ENCODE results near the gene TMEM47. TPM values are rescaled to one million over a fixed set of nuclear protein-coding genes. Genes with fewer than 3 reads are reported as not detected.

TMEM47 gene
- total and polyA plus RNA-seq, 2 donors (not counting 1 experiment from before 2014, with no cell fraction given) = 128 to 240 TPM

- Histone ChIP-seq H4K20me1 (ENCODE audit: control insufficient read depth, extremely low read depth, insufficient read depth, low read length) (no peaks in the 10 kb centered on the region), H3K79me2 (ENCODE audit: control insufficient read depth, insufficient read depth, low read length) (peaks cover 76% of the 10 kb centered on the region), H3K9me3 (ENCODE audit: control insufficient read depth, insufficient read depth, low read depth, low read length) (no peaks in the 10 kb centered on the region), H3K36me3 (ENCODE audit: control insufficient read depth, insufficient read depth, low read length) (no peaks in the 10 kb centered on the region), H3K9ac (ENCODE audit: insufficient read depth, low read length) (no peak overlapping the region), H2AFZ (ENCODE audit: low read length) (no peak overlapping the region), H3K27ac (ENCODE audit: insufficient read depth, low read length) (peak overlapping the region; percentile 2), H3K27me3 (ENCODE audit: control insufficient read depth, insufficient read depth, low read length) (no peaks in the 10 kb centered on the region), H3K4me1 (ENCODE audit: control insufficient read depth, extremely low read depth, insufficient read depth, low read length) (peaks cover 4% of the 10 kb centered on the region), H3K4me2 (ENCODE audit: extremely low read depth, insufficient read depth, low read length) (peak overlapping the region; percentile 77), H3K4me3 (replicated peaks in 1 of 4; ENCODE audit: control extremely low read depth in 1 of 4, insufficient read depth in 1 of 4, low read depth in 3 of 4, low read length in 4 of 4) (peak overlapping the region; percentile 46 to 91 (median 72))
- TF ChIP-seq CTCF (conservative IDR thresholded peaks at IDR 0.05 in 1 of 2, IDR thresholded peaks at IDR 0.05 in 1 of 2; ENCODE audit: low read depth in 1 of 2, low read length in 2 of 2) = no peak
- TF ChIP-seq EZH2 (IDR thresholded peaks at IDR 0.05; ENCODE audit: low read length, missing control alignments) = no peak
- DNase-seq (ENCODE audit: low read depth in 2 of 2) = peak; percentile 29 to 44
Measured at GRCh38 chrX:34653811-34654210, 3.3 kb downstream of the TMEM47 start.

- no peaks in the 10 kb centered on the region for H3K9me3 ChIP-seq (ENCODE audit: control insufficient read depth, insufficient read depth, low read depth, low read length)
- no peak for DNase-seq (ENCODE audit: low read depth in 2 of 2)
- no peaks in the 10 kb centered on the region for H4K20me1 ChIP-seq (ENCODE audit: control insufficient read depth, extremely low read depth, insufficient read depth, low read length)
- H3K4me1 ChIP-seq (ENCODE audit: control insufficient read depth, extremely low read depth, insufficient read depth, low read length) = no peaks in the 10 kb centered on the region
- H3K4me3 ChIP-seq (replicated peaks in 1 of 4; ENCODE audit: control extremely low read depth in 1 of 4, insufficient read depth in 1 of 4, low read depth in 3 of 4, low read length in 4 of 4) = no peak overlapping the region
- H3K27me3 ChIP-seq (ENCODE audit: control insufficient read depth, insufficient read depth, low read length) = no peaks in the 10 kb centered on the region
- H3K27ac ChIP-seq (ENCODE audit: insufficient read depth, low read length) = no peak overlapping the region
- H2AFZ ChIP-seq (ENCODE audit: low read length) = no peak overlapping the region
- TF ChIP-seq CTCF (conservative IDR thresholded peaks at IDR 0.05 in 1 of 2, IDR thresholded peaks at IDR 0.05 in 1 of 2; ENCODE audit: low read depth in 1 of 2, low read length in 2 of 2) (no peak), EZH2 (IDR thresholded peaks at IDR 0.05; ENCODE audit: low read length, missing control alignments) (no peak)
- H3K4me2 ChIP-seq (ENCODE audit: extremely low read depth, insufficient read depth, low read length) = no peak overlapping the region
- no peak overlapping the region for H3K9ac ChIP-seq (ENCODE audit: insufficient read depth, low read length)
- no peaks in the 10 kb centered on the region for H3K36me3 ChIP-seq (ENCODE audit: control insufficient read depth, insufficient read depth, low read length)
- peaks cover 58% of the 10 kb centered on the region for H3K79me2 ChIP-seq (ENCODE audit: control insufficient read depth, insufficient read depth, low read length)
Measured at GRCh38 chrX:34642849-34643248, 14.2 kb downstream of the TMEM47 start.

DNA sequence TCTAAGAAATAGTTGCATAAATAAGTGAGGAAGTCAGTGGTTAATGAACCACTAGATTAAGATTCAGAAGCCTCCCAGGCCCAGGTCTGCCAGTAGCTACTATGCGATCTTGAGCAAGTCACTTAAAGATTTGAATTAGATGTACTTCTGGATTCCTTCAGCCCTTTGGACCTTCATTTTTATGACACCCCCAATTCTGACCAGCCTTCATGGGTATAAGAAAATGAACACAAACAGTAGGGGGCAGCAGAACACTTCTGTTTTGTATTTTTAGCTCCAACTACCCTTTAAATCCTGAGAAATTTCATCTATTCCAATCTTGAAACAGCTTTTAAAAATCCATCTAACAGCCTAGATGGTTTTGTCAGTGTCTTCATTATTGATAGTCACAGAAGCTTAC, 19.0 kb downstream of the TMEM47 start:
- Histone ChIP-seq H3K9ac (ENCODE audit: insufficient read depth, low read length) (no peak overlapping the region), H3K9me3 (ENCODE audit: control insufficient read depth, insufficient read depth, low read depth, low read length) (no peaks in the 10 kb centered on the region), H3K27me3 (ENCODE audit: control insufficient read depth, insufficient read depth, low read length) (no peaks in the 10 kb centered on the region), H2AFZ (ENCODE audit: low read length) (no peak overlapping the region), H3K79me2 (ENCODE audit: control insufficient read depth, insufficient read depth, low read length) (peaks cover 18% of the 10 kb centered on the region), H3K4me1 (ENCODE audit: control insufficient read depth, extremely low read depth, insufficient read depth, low read length) (no peaks in the 10 kb centered on the region), H4K20me1 (ENCODE audit: control insufficient read depth, extremely low read depth, insufficient read depth, low read length) (no peaks in the 10 kb centered on the region), H3K4me3 (replicated peaks in 1 of 4; ENCODE audit: control extremely low read depth in 1 of 4, insufficient read depth in 1 of 4, low read depth in 3 of 4, low read length in 4 of 4) (no peak overlapping the region), H3K27ac (ENCODE audit: insufficient read depth, low read length) (no peak overlapping the region), H3K4me2 (ENCODE audit: extremely low read depth, insufficient read depth, low read length) (no peak overlapping the region), H3K36me3 (ENCODE audit: control insufficient read depth, insufficient read depth, low read length) (no peaks in the 10 kb centered on the region)
- peak; percentile 32 to 33 for TF ChIP-seq CTCF (conservative IDR thresholded peaks at IDR 0.05 in 1 of 2, IDR thresholded peaks at IDR 0.05 in 1 of 2; ENCODE audit: low read depth in 1 of 2, low read length in 2 of 2)
- no peak for TF ChIP-seq EZH2 (IDR thresholded peaks at IDR 0.05; ENCODE audit: low read length, missing control alignments)
- peak; percentile 29 to 68 for DNase-seq (ENCODE audit: low read depth in 2 of 2)
